ENCODE data around the gene ST3GAL3.

The ST3GAL3 gene

DNA sequence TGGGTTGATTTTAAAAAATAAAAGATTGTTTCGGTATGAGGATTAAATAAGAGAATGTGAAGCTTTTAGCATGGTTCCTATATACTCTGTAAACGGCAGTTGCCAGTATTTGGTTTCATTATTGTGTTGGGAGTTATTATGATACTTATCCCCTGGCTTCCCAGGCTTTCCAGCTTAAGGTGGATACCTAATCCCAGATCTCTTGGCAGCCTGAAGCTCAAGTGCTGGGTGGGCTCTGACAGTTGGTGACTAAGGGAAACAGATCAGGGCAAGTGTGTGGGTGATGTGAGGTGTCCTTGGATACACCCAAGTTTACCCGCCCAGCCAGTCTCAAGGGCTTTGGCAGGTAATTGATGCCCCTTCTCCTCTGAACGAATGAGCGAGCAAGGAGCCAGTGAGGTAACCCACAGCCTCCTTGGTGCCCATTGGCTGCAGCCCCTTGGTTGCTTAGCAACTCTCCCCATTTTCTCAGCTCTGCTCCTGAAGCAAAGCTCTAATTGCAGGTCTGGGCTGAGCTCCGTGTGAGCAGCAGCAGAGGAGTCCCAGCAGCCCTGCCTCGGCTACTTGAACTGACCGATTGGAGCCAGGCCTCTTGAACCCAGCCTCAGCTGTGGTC lies 245.5 kb downstream of the ST3GAL3 start (continued):
- TF ChIP-seq HOXD13 (CRISPR knock-in tag; IDR thresholded peaks at IDR 0.05; ENCODE audit: borderline replicate concordance) (no peak), ZNF280D (tag by site-specific recombination; IDR thresholded peaks at IDR 0.05) (no peak), ZNF324 (tag by site-specific recombination; IDR thresholded peaks at IDR 0.05) (no peak), ZNF610 (tag by site-specific recombination; IDR thresholded peaks at IDR 0.05; ENCODE audit: borderline replicate concordance) (no peak), ZNF600 (tag by site-specific recombination; IDR thresholded peaks at IDR 0.05) (no peak), ZNF223 (tag by site-specific recombination; IDR thresholded peaks at IDR 0.05) (no peak), ZNF362 (tag by site-specific recombination; IDR thresholded peaks at IDR 0.05) (no peak), HIC1 (tag by site-specific recombination; IDR thresholded peaks at IDR 0.05) (no peak), ZNF571 (tag by site-specific recombination; IDR thresholded peaks at IDR 0.05) (no peak), ZFHX2 (tag by site-specific recombination; conservative IDR thresholded peaks at IDR 0.05) (peak; percentile 38; the same call in 1 of the 2 replicates), ZNF521 (tag by site-specific recombination; IDR thresholded peaks at IDR 0.05) (no peak), ZNF654 (tag by site-specific recombination; IDR thresholded peaks at IDR 0.05; ENCODE audit: low read depth) (no peak), ZNF473 (tag by site-specific recombination; IDR thresholded peaks at IDR 0.05) (no peak), ZBTB44 (tag by site-specific recombination; IDR thresholded peaks at IDR 0.05) (no peak), ZNF645 (tag by site-specific recombination; IDR thresholded peaks at IDR 0.05) (no peak)
- TF ChIP-seq, protein P1, sequence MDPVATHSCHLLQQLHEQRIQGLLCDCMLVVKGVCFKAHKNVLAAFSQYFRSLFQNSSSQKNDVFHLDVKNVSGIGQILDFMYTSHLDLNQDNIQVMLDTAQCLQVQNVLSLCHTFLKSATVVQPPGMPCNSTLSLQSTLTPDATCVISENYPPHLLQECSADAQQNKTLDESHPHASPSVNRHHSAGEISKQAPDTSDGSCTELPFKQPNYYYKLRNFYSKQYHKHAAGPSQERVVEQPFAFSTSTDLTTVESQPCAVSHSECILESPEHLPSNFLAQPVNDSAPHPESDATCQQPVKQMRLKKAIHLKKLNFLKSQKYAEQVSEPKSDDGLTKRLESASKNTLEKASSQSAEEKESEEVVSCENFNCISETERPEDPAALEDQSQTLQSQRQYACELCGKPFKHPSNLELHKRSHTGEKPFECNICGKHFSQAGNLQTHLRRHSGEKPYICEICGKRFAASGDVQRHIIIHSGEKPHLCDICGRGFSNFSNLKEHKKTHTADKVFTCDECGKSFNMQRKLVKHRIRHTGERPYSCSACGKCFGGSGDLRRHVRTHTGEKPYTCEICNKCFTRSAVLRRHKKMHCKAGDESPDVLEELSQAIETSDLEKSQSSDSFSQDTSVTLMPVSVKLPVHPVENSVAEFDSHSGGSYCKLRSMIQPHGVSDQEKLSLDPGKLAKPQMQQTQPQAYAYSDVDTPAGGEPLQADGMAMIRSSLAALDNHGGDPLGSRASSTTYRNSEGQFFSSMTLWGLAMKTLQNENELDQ (tag by site-specific recombination; IDR thresholded peaks at IDR 0.05; ENCODE audit: low read depth): no peak
